ENCODE data around the gene BOK. TPM values are rescaled to one million over a fixed set of nuclear protein-coding genes. Genes with fewer than 3 reads are reported as not detected.
A peak's percentile ranks its signal among the peaks of the same experiment; 100 is the strongest.
"Not testable (repeated sequence)": the region's sequence is repeated elsewhere in the genome, so short reads cannot be mapped to it uniquely, and the experiment has no call there.

BOK gene
- total RNA-seq, 2 donors from 2014 or later = 20.4 to 30.2 TPM

GRCh38 chr2:241589863-241590262 lies 31.3 kb downstream of the BOK start:
- intact Hi-C loops (cut with DNase I); ATAC-seq: not testable (repeated sequence)
- peak; percentile 59 for DNase-seq

- ATAC-seq; intact Hi-C loops (cut with DNase I); DNase-seq: not testable (repeated sequence)
Measured at GRCh38 chr2:241590496-241591455, 32.2 kb downstream of the BOK start.

GRCh38 chr2:241592126-241592845 lies 33.7 kb downstream of the BOK start:
- intact Hi-C loops (cut with DNase I) = no loop called here
- ATAC-seq = no peak
- no peak for DNase-seq

- DNase-seq (no peak), ATAC-seq (no peak)
- intact Hi-C loops (cut with DNase I) = no loop called here
Measured at GRCh38 chr2:241593271-241593670, 34.7 kb downstream of the BOK start.

- no peak for DNase-seq
- intact Hi-C loops (cut with DNase I) = no loop called here
- ATAC-seq = no peak
Measured at GRCh38 chr2:241595600-241596140, 37.1 kb downstream of the BOK start.

GRCh38 chr2:241597561-241597960 lies 39.0 kb downstream of the BOK start:
- intact Hi-C loops (cut with DNase I) = no loop called here

GRCh38 chr2:241598061-241598460 lies 39.5 kb downstream of the BOK start:
- ATAC-seq = no peak
- intact Hi-C loops (cut with DNase I) = no loop called here

More at GRCh38 chr2:241597561-241597960, 39.0 kb downstream of the BOK start:
- ATAC-seq = no peak
- DNase-seq = no peak

GRCh38 chr2:241598487-241598886 lies 39.9 kb downstream of the BOK start:
- intact Hi-C loops (cut with DNase I) = no loop called here
- ATAC-seq (no peak), DNase-seq (no peak)

More at GRCh38 chr2:241598061-241598460, 39.5 kb downstream of the BOK start:
- DNase-seq = no peak

GRCh38 chr2:241599615-241600014 lies 41.1 kb downstream of the BOK start:
- ATAC-seq = no peak
- intact Hi-C loops (cut with DNase I) = loop anchor here in 1 of 2 donors (10.0 kb wide), 1 partner anchor 85 kb away; no protein-coding TSS in a partner anchor
- no peak for DNase-seq

- ATAC-seq (no peak), DNase-seq (no peak)
- intact Hi-C loops (cut with DNase I) = loop anchor here in 1 of 2 donors (10.0 kb wide), 1 partner anchor 87 kb away; no protein-coding TSS in a partner anchor
Measured at GRCh38 chr2:241601841-241602240, 43.3 kb downstream of the BOK start.

GRCh38 chr2:241602720-241603119 lies 44.2 kb downstream of the BOK start:
- no peak for DNase-seq
- no peak for ATAC-seq
- intact Hi-C loops (cut with DNase I) = loop anchor here in 1 of 2 donors (10.0 kb wide), 1 partner anchor 88 kb away; no protein-coding TSS in a partner anchor

- intact Hi-C loops (cut with DNase I) = loop anchor here in 1 of 2 donors (10.0 kb wide), 1 partner anchor 89 kb away; no protein-coding TSS in a partner anchor
- no peak for ATAC-seq
- no peak for DNase-seq
Measured at GRCh38 chr2:241603686-241604085, 45.1 kb downstream of the BOK start.

GRCh38 chr2:241606186-241606585 lies 47.6 kb downstream of the BOK start:
- intact Hi-C loops (cut with DNase I) = loop anchor here in 1 of 2 donors (10.0 kb wide), 1 partner anchor 91 kb away; no protein-coding TSS in a partner anchor
- no peak for DNase-seq
- ATAC-seq = no peak

GRCh38 chr2:241607162-241607885 lies 48.8 kb downstream of the BOK start:
- intact Hi-C loops (cut with DNase I) = loop anchor here in 1 of 2 donors (10.0 kb wide), 1 partner anchor 93 kb away; no protein-coding TSS in a partner anchor
- ATAC-seq (no peak), DNase-seq (no peak)

- intact Hi-C loops (cut with DNase I) = loop anchor here in 1 of 2 donors (10.0 kb wide), 1 partner anchor 94 kb away; no protein-coding TSS in a partner anchor
- ATAC-seq = no peak
- no peak for DNase-seq
Measured at GRCh38 chr2:241608881-241609280, 50.3 kb downstream of the BOK start.

- peak; percentile 95 to 96 for ATAC-seq
- intact Hi-C loops (cut with DNase I) = loop anchor here in 1 of 2 donors (10.0 kb wide), 1 partner anchor 95 kb away; no protein-coding TSS in a partner anchor
- peak; percentile 88 for DNase-seq
Measured at GRCh38 chr2:241609859-241610793, 51.6 kb downstream of the BOK start.

- ATAC-seq (no peak), DNase-seq (no peak)
- intact Hi-C loops (cut with DNase I) = no loop called here
Measured at GRCh38 chr2:241611062-241611461, 52.5 kb downstream of the BOK start.

Data from left cardiac atrium (tissue), 4 donors.